Activated CD4-positive, alpha-beta T cell treated with anti-CD3 and anti-CD28 coated beads for 24 hours (primary cell): ENCODE measurements around the gene HIPK2.

Experiments used
- DNase-seq, 2 donors: peaks; one replicate each; pipeline ENCODE4 v3.0.0-alpha.2; 2020; ENCODE audit warnings: low read depth in 2 of 2

HIPK2 gene

DNA sequence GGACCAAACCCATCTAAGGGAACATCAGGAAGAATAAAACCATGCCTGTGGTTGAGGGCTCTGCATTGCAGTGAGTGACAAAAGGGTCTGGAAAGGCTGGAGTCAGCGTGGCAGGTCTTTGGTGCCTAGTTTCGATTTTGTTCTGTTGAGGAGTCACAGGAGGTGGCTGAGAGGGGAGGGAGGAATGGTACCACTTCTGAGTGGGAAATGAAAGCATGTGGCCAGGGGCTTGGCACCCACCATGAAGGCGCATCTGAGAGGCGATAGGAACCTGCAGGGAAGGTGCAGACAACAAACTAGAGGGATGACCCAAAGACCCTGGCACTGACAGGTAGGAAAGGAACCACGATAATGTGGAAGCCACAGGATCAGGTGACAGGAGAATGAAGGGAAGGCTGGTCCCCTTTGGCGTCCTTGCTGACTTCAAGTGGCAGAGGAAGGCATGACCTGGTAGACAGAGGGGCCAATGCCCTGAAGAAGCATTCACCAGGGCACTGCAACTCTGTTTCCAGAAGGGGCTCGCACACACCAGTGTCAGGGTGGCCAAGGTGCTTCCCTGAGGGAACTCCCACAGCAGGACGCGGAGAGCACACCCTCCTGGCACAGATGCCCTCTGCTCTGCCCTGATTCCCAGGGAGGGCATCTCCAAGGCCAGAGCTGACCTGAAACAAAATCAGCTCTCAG, 41.7 kb downstream of the HIPK2 start:
- no peak for DNase-seq

DNA sequence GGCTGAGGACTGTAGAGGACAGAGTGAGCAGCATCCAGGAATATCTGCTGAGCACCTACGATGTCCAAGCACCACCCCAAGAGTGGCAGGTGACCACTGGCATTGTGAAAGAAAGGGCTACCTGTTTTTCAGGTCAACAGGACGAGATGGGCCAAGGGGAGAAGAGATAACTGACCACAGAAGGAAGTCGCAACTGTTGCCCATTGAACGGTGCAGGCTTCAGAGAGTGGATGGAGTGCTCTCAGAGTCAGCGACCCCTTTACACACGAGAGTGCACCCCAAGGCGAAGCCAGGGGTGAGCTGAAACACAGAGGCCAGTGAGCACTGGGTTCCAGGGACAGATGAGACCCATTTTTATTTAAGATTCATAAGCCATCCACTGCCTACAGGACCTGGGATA, 42.3 kb downstream of the HIPK2 start:
- no peak for DNase-seq

GRCh38 chr7:139734395-139734794, 43.4 kb downstream of the HIPK2 start:
- no peak for DNase-seq

DNA sequence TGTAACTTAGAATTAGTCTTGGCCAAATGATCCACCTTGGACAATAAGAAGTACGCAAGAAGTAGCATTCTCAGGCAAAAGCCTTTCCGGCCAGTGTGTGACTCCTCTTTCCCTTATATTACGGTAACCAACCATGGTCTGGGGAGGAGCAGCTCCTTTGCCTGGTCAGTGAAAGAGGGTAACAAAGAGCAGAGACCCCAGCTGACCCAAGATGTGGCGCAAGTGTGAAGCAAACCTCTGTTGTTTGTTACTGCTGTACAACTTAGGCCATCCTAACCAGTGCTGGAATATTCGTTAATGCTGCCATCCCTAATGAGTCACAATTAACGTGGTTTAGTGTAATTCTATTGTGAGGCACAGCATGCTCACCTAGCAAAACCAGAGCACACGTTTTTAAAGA, 44.0 kb downstream of the HIPK2 start:
- DNase-seq = no peak

- DNase-seq = no peak
Observed at GRCh38 chr7:139732471-139733167, 45.2 kb downstream of the HIPK2 start.

GRCh38 chr7:139731802-139732470, 45.9 kb downstream of the HIPK2 start:
- DNase-seq = no peak

GRCh38 chr7:139730746-139731612, 46.8 kb downstream of the HIPK2 start:
- DNase-seq = no peak

- DNase-seq = no peak
Observed at GRCh38 chr7:139728203-139728602, 49.6 kb downstream of the HIPK2 start.

DNA sequence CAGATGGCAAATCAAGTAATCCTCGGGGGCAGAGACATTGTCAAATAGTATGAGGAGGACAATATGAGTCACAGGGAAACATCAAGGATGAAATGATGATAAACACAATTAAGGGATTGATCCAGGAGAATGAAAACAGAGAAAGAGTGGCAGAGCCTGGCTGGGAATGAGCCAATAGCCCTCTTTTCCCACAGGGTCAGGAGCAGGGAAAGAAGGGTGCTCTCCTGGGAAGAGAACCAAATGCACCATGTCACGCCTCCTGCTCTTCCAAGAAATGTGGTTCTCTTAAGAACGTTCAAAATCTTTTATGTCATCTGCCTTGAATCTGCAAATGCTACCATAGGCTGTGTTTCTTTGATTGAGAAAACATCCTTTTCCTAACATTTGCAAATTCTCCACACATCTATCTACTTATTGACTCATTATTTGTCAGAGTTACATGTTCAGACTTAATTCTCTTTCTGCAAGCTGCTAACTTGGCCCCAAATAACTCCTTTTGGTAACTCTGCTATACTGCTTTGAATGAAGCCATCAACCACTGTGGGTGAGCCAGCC, 50.6 kb downstream of the HIPK2 start:
- no peak for DNase-seq

- no peak for DNase-seq
Observed at GRCh38 chr7:139726485-139726869, 51.3 kb downstream of the HIPK2 start.

- DNase-seq = no peak
Observed at GRCh38 chr7:139725858-139726484, 51.8 kb downstream of the HIPK2 start.

DNA sequence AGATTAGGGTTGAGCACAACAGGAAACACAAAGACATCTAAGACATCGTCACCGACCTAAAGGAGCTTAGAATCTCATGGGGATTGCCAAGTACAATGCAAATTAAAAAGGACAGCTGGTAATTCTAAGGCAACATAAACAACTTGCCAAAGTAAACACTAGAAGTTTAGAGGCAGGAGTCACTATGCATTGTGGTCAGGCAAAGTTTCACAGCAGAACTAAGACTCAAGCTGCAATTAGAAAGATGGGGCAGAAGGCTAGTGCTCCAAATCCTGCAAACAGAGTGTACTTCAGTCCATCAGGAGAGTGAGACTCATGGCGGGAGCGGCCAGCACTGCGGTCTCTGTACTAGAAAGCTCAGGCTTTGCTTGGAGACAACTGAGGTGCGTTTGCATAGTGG, 52.7 kb downstream of the HIPK2 start:
- DNase-seq = no peak

GRCh38 chr7:139722604-139723003, 55.2 kb downstream of the HIPK2 start:
- no peak for DNase-seq

GRCh38 chr7:139721821-139722220, 56.0 kb downstream of the HIPK2 start:
- no peak for DNase-seq

DNA sequence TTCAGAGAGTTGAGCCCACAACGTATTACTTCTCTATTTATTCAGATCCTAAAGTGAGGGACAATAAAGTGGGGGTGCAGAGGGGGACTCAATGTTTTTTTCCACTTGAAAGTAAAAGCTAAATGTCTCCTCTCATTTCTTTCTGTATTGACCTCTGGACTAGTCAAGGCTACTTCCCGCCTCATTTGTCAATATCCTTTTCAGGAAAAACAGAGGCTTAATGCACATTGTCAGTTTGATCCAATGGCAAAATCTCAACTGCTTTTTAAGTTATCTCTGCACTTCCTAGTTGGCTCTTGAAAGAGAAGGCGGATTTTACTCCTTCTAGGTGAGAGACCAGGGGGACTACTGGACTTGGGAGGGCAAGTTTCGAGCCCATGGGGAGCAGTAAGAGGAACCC, 56.4 kb downstream of the HIPK2 start:
- no peak for DNase-seq

DNA sequence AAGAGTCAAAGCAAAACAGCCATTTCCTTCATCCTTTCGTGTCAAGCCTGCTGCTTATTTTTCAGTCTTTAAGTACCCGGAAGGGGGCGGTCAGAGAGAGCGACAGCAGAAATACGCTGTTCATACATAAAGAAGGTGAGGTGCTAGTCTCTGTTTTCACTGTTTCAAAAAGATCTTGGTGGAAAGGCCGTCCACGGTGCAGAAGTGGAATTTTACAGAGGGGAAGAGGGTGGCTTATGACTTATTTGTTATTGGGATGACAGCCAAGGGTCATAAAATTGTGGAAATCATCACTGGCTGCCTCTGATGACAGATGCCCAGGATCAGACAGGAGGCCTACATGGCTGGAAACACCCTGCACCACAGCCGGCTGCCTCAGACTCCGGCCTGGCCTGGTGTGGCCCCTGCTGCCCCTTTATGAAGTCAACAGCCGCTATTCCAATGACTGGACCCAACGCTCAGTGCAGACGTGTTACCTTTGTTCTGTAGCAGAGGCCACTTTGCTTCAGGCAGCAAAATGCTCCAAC, 57.0 kb downstream of the HIPK2 start:
- no peak for DNase-seq

GRCh38 chr7:139720186-139720585, 57.6 kb downstream of the HIPK2 start:
- DNase-seq = no peak

- DNase-seq = no peak
Observed at GRCh38 chr7:139718859-139719258, 58.9 kb downstream of the HIPK2 start.

GRCh38 chr7:139718141-139718540, 59.7 kb downstream of the HIPK2 start:
- DNase-seq = no peak

DNA sequence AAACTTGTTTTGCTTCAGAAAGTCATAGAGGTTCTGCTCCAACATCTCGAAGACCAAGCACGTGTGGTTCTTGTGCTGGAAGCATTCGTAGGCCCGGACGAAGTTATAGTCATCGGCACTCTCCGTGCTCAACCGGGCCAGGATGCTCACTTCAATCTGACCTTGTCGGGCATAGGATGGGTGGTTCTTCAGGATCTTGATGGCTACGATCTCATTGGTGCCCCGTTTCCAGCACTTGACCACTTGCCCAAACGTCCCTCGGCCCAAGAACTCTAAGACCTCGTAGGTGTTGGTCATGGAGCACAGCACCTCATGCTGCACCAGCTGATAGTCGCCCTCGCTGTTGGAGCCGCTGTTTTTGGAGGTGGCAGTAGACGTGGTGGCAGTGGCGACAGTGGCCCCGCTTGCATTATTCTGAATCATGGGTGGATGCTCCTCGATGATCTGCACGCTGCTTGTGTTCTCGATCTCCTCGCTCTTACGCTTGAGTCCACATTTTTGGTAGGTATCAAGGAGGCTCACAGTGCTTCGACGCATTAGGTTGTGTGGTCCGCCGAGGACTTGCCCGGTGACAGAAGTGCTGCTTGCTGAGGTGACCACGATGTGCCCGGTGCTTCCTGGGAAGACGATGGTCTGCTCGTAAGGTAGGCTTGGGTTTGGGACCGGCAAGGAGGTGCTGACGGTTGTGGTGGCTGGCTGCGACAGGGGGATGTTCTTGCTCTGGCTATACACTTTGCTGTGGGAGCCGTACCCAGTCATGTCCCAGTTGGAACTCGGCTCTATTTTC, 61.4 kb downstream of the HIPK2 start:
- DNase-seq = no peak
